Measurements from ENCODE around the gene AFDN.

DNA sequence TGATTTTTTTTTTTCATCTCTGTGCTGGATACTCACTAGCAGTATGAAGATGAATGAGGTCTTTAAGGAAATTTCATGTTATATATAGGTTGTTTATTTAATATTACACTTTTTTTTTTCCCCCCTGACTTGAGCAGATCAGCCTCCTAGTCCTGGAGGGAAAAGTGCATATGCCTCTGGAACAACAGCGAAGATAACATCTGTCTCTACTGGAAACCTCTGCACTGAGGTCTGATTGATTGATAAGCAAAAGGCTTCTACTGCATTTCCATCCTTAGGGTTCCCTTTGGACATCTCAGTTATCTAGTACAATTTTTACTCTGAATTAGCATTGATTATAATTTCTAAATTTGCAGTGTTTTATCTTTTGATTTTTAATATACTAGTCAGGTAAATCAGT lies 121.0 kb downstream of the AFDN start:
- TF ChIP-seq POLR2A (IDR thresholded peaks at IDR 0.05; ENCODE audit: low read depth) (no peak), EP300 (IDR thresholded peaks at IDR 0.05) (no peak)
- TF ChIP-seq, protein P1, sequence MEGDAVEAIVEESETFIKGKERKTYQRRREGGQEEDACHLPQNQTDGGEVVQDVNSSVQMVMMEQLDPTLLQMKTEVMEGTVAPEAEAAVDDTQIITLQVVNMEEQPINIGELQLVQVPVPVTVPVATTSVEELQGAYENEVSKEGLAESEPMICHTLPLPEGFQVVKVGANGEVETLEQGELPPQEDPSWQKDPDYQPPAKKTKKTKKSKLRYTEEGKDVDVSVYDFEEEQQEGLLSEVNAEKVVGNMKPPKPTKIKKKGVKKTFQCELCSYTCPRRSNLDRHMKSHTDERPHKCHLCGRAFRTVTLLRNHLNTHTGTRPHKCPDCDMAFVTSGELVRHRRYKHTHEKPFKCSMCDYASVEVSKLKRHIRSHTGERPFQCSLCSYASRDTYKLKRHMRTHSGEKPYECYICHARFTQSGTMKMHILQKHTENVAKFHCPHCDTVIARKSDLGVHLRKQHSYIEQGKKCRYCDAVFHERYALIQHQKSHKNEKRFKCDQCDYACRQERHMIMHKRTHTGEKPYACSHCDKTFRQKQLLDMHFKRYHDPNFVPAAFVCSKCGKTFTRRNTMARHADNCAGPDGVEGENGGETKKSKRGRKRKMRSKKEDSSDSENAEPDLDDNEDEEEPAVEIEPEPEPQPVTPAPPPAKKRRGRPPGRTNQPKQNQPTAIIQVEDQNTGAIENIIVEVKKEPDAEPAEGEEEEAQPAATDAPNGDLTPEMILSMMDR (IDR thresholded peaks at IDR 0.05), result no peak
